Prostate gland (tissue), 2 donors: ENCODE measurements around the gene ARHGEF28. TPM values are rescaled to one million over a fixed set of nuclear protein-coding genes. Genes with fewer than 3 reads are reported as not detected.

Source experiments
- DNase-seq: peaks from one replicate; pipeline ENCODE4 v3.0.0-alpha.2; 2019; ENCODE audit warnings: low spot score
- H3K27ac ChIP-seq, 2 donors: fragments of 200-600 bp; sonication (generic); 2 replicates each; pipeline ENCODE4 v1.5.1; 2017 to 2019
- H3K27me3 ChIP-seq: fragments of 200-600 bp; sonication (generic); replicated peaks from 2 replicates; pipeline ENCODE4 v1.5.1; 2019; ENCODE audit not compliant: insufficient read depth
- H3K36me3 ChIP-seq, 2 donors: fragments of 200-600 bp; sonication (generic); 1 replicate in 1 of 2; 2 replicates in 1 of 2; pipeline versions ENCODE4 v1.5.1 to v1.8.1; 2017 to 2019
- H3K4me1 ChIP-seq: fragments of 200-600 bp; sonication (generic); replicated peaks from 2 replicates; pipeline ENCODE4 v1.5.1; 2019
- H3K4me3 ChIP-seq, 2 donors: fragments of 200-600 bp; sonication (generic); 2 replicates each; pipeline ENCODE4 v1.5.1; 2017 to 2019
- H3K9me3 ChIP-seq: fragments of 200-600 bp; sonication (generic); 2 replicates; pipeline ENCODE4 v1.5.1; 2017
- CTCF ChIP-seq, 4 experiments: fragments of 200-600 bp in 2 of 4; fragments of 450-650 bp in 2 of 4; sonication (generic) in 2 of 4; IDR thresholded peaks; 1 replicate in 3 of 4; 2 replicates in 1 of 4; pipeline ENCODE4 v1.5.1; 2016 to 2019; ENCODE audit warnings: antibody characterized with exemption in 4 of 4, mild to moderate bottlenecking in 2 of 4, moderate library complexity in 2 of 4
- POLR2A ChIP-seq: fragments of 450-650 bp; IDR thresholded peaks from one replicate; pipeline ENCODE4 v1.6.1; 2016; ENCODE audit warnings: antibody characterized with exemption, mild to moderate bottlenecking
- POLR2AphosphoS5 ChIP-seq: sonication (generic); formaldehyde crosslinking; IDR thresholded peaks from one replicate; pipeline ENCODE4 v1.6.1; 2017; ENCODE audit warnings: antibody characterized with exemption
- WGBS: methylation state at CpG from one replicate; pipeline ENCODE4 v1.1.5; 2018; 5-methylcytosine and 5-hydroxymethylcytosine counted together
- intact Hi-C: fragments of 100-400 bp; cut with DNase I; formaldehyde crosslinking; loops from one replicate; pipeline ENCODE4 v1.14.2; 2022
- total RNA-seq, 2 donors: library from RNA; depleted of rRNA; stranded (reverse); fragments of >200 nt; gene quantifications; one replicate each; pipeline ENCODE4 v1.1.0, GENCODE V29; 2016

Gene ARHGEF28
- total RNA-seq, 2 donors from 2014 or later, result 18.9 to 28.3 TPM

GRCh38 chr5:73822989-73823339 lies 197.0 kb downstream of the ARHGEF28 start:
- intact Hi-C loops, result no loop called here
- DNase-seq, result peak; percentile 21
- Histone ChIP-seq H3K27ac (no peak overlapping the region), H3K36me3 (no peaks in the 10 kb centered on the region), H3K27me3 (no peaks in the 10 kb centered on the region), H3K9me3 (no peaks in the 10 kb centered on the region), H3K4me1 (no peaks in the 10 kb centered on the region), H3K4me3 (no peak overlapping the region)
- no peak for TF ChIP-seq POLR2A
- TF ChIP-seq CTCF (IDR thresholded peaks at IDR 0.05), result no peak
- TF ChIP-seq POLR2AphosphoS5, result peak; percentile 25
- WGBS, result 28% methylated on average over 4 of the region's 4 CpGs

DNA sequence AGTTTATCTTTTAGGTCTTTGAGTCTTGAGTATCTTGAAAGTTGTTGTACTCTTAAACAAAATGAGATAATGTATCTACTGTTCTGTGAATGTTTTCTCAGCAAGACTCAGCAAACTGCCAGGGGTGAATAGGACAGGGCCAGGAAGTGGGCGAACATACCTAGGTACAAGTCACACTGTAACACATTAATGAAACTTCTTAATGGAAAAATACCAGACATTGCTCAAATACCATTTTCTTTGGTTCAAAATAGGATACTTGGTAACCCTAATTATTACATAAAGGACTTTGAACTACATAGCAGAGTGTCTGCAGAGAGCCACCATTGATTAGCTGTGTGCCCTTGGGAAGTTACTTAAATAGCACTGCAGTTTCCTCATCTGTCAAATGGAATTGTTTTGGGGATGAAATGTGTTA lies 197.5 kb downstream of the ARHGEF28 start:
- 55% methylated on average over 1 of the region's 1 CpG for WGBS
- DNase-seq, result no peak

GRCh38 chr5:73825199-73825598 lies 199.2 kb downstream of the ARHGEF28 start:
- TF ChIP-seq POLR2A (no peak), CTCF (IDR thresholded peaks at IDR 0.05) (no peak), POLR2AphosphoS5 (no peak)
- DNase-seq, result no peak
- H3K27ac ChIP-seq, result no peak overlapping the region
- no peaks in the 10 kb centered on the region for H3K4me1 ChIP-seq
- no peaks in the 10 kb centered on the region for H3K9me3 ChIP-seq
- no peaks in the 10 kb centered on the region for H3K27me3 ChIP-seq
- 96% methylated on average over 7 of the region's 7 CpGs for WGBS
- no peaks in the 10 kb centered on the region for H3K36me3 ChIP-seq
- intact Hi-C loops, result no loop called here
- H3K4me3 ChIP-seq, result no peak overlapping the region

More for the DNA sequence above, 197.5 kb downstream of the ARHGEF28 start:
- H3K9me3 ChIP-seq, result no peaks in the 10 kb centered on the region
- H3K27ac ChIP-seq, result no peak overlapping the region
- TF ChIP-seq POLR2A (no peak), CTCF (IDR thresholded peaks at IDR 0.05) (no peak), POLR2AphosphoS5 (no peak)
- H3K4me3 ChIP-seq, result no peak overlapping the region
- no peaks in the 10 kb centered on the region for H3K36me3 ChIP-seq
- no peaks in the 10 kb centered on the region for H3K27me3 ChIP-seq
- intact Hi-C loops, result no loop called here
- H3K4me1 ChIP-seq, result no peaks in the 10 kb centered on the region

GRCh38 chr5:73825736-73826135 lies 199.7 kb downstream of the ARHGEF28 start:
- peak overlapping the region; percentile 25 to 43 for H3K27ac ChIP-seq
- intact Hi-C loops, result no loop called here
- H3K27me3 ChIP-seq, result no peaks in the 10 kb centered on the region

More at GRCh38 chr5:73825736-73826135, 199.7 kb downstream of the ARHGEF28 start:
- DNase-seq, result no peak
- H3K9me3 ChIP-seq, result no peaks in the 10 kb centered on the region
- H3K4me3 ChIP-seq, result no peak overlapping the region
- H3K36me3 ChIP-seq, result no peaks in the 10 kb centered on the region
- H3K4me1 ChIP-seq, result no peaks in the 10 kb centered on the region
- TF ChIP-seq POLR2AphosphoS5 (no peak), POLR2A (no peak), CTCF (IDR thresholded peaks at IDR 0.05) (no peak)
